ENCODE measurements around the gene PACS2.
A peak's percentile ranks its signal among the peaks of the same experiment; 100 is the strongest.
"Not testable (repeated sequence)": the region's sequence is repeated elsewhere in the genome, so short reads cannot be mapped to it uniquely, and the experiment has no call there.

Gene PACS2

DNA sequence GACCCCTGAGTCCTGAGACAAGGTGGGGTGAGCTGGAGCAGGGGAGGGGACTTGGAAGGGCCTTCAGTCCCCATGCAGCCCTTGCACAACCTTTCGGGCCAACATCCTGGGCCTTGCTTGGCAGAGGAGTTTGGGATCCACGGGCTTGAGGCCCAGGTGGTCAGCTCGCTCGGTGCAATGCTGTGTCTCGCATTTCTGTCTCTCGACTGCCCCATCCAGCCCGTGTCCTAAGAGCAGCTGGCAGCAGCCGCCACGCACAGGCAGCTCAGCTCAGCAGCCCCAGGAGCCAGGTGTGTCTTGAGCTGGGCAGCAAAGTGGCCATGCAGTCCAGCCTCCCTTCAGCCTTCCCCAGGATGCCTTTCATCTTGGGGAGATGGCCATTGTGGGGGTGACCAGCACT, 10.8 kb downstream of the PACS2 start:
- Histone ChIP-seq H3K36me3 (ENCODE audit: low read depth) (0 out of 2 replicates have a peak, but pooled peaks cover 4% of the 10 kb centered on the region), H3K27me3 (ENCODE audit: insufficient read depth, poor library complexity, severe bottlenecking) (no peaks in the 10 kb centered on the region), H3K9me3 (ENCODE audit: severe bottlenecking) (no peaks in the 10 kb centered on the region), H3K4me3 (ENCODE audit: severe bottlenecking) (no peak overlapping the region), H3K4me1 (ENCODE audit: insufficient read depth, poor library complexity, severe bottlenecking) (peaks cover under 1% of the 10 kb centered on the region), H3K27ac (ENCODE audit: poor library complexity, severe bottlenecking) (no peak overlapping the region)
- DNase-seq (ENCODE audit: low spot score) (no peak), ATAC-seq (ENCODE audit: low read depth) (no peak)
- TF ChIP-seq, protein P1, sequence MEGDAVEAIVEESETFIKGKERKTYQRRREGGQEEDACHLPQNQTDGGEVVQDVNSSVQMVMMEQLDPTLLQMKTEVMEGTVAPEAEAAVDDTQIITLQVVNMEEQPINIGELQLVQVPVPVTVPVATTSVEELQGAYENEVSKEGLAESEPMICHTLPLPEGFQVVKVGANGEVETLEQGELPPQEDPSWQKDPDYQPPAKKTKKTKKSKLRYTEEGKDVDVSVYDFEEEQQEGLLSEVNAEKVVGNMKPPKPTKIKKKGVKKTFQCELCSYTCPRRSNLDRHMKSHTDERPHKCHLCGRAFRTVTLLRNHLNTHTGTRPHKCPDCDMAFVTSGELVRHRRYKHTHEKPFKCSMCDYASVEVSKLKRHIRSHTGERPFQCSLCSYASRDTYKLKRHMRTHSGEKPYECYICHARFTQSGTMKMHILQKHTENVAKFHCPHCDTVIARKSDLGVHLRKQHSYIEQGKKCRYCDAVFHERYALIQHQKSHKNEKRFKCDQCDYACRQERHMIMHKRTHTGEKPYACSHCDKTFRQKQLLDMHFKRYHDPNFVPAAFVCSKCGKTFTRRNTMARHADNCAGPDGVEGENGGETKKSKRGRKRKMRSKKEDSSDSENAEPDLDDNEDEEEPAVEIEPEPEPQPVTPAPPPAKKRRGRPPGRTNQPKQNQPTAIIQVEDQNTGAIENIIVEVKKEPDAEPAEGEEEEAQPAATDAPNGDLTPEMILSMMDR (IDR thresholded peaks at IDR 0.05; ENCODE audit: poor library complexity, severe bottlenecking): no peak

DNA sequence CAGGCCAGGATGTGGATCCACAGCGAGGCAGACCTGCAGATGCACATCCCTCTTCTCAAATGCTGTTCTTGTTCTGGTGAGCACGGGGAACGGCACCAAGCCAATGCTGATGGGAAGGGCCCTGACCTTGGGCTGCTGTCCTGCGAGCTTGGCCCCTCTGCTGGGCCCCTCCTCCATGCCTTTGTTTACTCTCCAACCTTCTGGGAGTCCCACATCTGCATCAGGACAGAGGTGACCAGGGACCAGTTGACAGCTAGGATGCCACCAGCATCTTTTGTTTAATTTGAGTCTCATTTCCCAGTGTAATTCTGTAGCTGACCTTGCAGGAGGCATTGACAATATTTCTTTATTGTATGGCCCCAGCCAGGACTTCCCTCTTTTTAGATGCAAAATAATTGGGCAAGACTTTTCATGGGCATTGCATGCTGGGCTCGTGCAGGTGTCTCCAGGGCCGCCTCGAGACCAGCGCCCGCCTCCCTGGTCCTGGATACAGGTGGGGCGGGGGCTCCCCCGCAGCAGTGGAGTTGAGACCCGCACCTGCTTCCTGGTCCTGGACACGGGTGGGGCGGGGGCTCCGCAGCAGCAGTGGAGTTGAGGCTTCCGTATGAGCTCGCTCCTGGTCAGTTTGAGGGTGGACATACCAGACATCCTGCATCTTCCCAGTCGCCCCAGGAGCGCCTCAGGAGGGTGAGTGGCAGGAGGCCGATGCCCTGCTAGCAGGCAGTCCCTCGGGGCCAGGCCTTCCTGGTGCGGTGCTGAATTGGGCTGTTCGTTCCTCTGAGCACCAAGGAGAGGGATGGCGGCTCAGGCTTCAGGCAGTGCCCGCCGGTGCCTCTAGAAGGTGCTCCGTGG, 11.4 kb downstream of the PACS2 start:
- DNase-seq (ENCODE audit: low spot score): peak; percentile 73
- TF ChIP-seq, protein P1 (IDR thresholded peaks at IDR 0.05; ENCODE audit: poor library complexity, severe bottlenecking): no peak
- H3K4me1 ChIP-seq (ENCODE audit: insufficient read depth, poor library complexity, severe bottlenecking): peaks cover 6% of the 10 kb centered on the region

DNA sequence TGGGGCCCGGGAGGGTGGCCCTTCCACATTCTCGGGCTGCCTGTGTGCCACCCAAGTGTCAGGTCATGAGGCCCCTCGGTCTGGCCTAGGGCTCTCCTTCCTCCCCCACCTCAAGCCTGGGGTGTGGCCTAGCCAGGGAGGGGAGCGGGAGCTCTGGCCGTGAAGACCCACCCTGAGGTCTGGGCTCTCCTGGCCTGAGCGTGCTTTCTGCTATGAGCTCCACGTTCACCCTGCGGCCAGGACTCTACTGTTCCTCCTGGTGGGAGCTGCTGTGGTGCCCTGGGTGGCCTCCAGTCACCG, 12.0 kb downstream of the PACS2 start:
- H3K27me3 ChIP-seq (ENCODE audit: insufficient read depth, poor library complexity, severe bottlenecking): no peaks in the 10 kb centered on the region
- DNase-seq (ENCODE audit: low spot score) (no peak), ATAC-seq (ENCODE audit: low read depth) (no peak)
- no peaks in the 10 kb centered on the region for H3K9me3 ChIP-seq (ENCODE audit: severe bottlenecking)
- TF ChIP-seq, protein P1 (IDR thresholded peaks at IDR 0.05; ENCODE audit: poor library complexity, severe bottlenecking): no peak
- H3K4me3 ChIP-seq (ENCODE audit: severe bottlenecking): no peak overlapping the region
- 0 out of 2 replicates have a peak, but pooled peaks cover 3% of the 10 kb centered on the region for H3K36me3 ChIP-seq (ENCODE audit: low read depth)
- no peak overlapping the region for H3K27ac ChIP-seq (ENCODE audit: poor library complexity, severe bottlenecking)
- peaks cover 6% of the 10 kb centered on the region for H3K4me1 ChIP-seq (ENCODE audit: insufficient read depth, poor library complexity, severe bottlenecking)

More for the DNA sequence above, 11.4 kb downstream of the PACS2 start:
- no peak for ATAC-seq (ENCODE audit: low read depth)
- no peak overlapping the region for H3K27ac ChIP-seq (ENCODE audit: poor library complexity, severe bottlenecking)
- no peaks in the 10 kb centered on the region for H3K27me3 ChIP-seq (ENCODE audit: insufficient read depth, poor library complexity, severe bottlenecking)
- H3K4me3 ChIP-seq (ENCODE audit: severe bottlenecking): no peak overlapping the region
- no peaks in the 10 kb centered on the region for H3K9me3 ChIP-seq (ENCODE audit: severe bottlenecking)
- H3K36me3 ChIP-seq (ENCODE audit: low read depth): 0 out of 2 replicates have a peak, but pooled peaks cover 4% of the 10 kb centered on the region

DNA sequence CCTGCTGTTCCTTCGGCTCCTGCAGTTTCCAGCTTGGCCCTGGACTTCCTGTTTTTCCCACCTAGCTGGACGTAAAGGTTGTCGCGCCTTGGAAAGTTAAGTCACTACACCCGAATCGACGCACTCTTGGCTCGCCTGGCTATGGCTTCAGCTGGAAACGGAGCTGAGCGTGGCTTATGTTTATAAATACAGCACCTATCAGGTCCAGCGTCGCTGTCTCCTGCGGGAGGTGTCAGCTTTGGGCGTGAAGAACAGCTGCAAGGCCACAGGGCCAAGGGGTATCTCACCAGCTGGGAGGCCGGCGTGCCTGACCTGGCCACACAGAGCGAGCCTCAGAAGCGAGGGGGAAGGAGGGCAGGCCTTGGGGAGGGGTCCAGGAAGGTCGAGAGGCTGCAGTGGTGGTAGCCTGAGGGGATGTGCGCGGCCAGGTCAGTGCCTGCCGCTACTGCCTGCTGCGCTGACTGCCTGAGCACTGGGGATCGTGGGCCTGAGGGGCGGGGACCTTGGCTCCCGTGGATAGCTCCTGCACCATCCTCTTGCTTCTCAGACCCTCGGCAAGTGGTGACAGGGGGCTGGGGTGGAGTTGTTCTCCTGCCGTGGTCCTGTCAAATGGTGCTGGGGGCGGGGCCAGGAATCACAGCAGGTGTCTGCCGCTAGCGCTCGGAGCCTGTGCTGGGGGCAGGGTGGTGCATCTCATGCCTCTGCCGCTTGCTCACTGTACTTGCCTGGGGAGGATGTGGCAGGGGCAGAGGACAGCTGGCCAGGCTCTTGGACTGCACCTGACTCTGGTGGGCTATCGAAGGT, 12.5 kb downstream of the PACS2 start:
- TF ChIP-seq, protein P1 (IDR thresholded peaks at IDR 0.05; ENCODE audit: poor library complexity, severe bottlenecking): no peak
- DNase-seq (ENCODE audit: low spot score): peak; percentile 73
- H3K27me3 ChIP-seq (ENCODE audit: insufficient read depth, poor library complexity, severe bottlenecking): no peaks in the 10 kb centered on the region
- H3K4me1 ChIP-seq (ENCODE audit: insufficient read depth, poor library complexity, severe bottlenecking): peaks cover 6% of the 10 kb centered on the region
- no peaks in the 10 kb centered on the region for H3K9me3 ChIP-seq (ENCODE audit: severe bottlenecking)
- H3K27ac ChIP-seq (ENCODE audit: poor library complexity, severe bottlenecking): no peak overlapping the region
- ATAC-seq (ENCODE audit: low read depth): no peak
- H3K36me3 ChIP-seq (ENCODE audit: low read depth): no peaks in the 10 kb centered on the region
- no peak overlapping the region for H3K4me3 ChIP-seq (ENCODE audit: severe bottlenecking)

DNA sequence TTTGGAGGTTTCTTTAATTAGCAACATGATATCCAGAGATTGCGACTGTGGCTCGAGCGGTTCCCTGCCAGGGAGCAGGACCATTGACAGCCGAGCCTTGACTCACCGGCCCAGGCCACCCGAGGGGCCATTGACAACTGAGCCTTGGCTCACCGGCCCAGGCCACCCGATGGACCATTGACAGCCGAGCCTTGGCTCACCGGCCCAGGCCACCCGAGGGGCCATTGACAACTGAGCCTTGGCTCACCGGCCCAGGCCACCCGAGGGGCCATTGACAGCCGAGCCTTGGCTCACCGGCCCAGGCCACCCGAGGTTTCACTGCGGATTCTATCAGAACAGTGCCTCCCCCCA, 13.1 kb downstream of the PACS2 start:
- not testable (repeated sequence) for H3K27me3 ChIP-seq (ENCODE audit: insufficient read depth, poor library complexity, severe bottlenecking); H3K4me1 ChIP-seq (ENCODE audit: insufficient read depth, poor library complexity, severe bottlenecking); H3K4me3 ChIP-seq (ENCODE audit: severe bottlenecking); H3K27ac ChIP-seq (ENCODE audit: poor library complexity, severe bottlenecking); ATAC-seq (ENCODE audit: low read depth); H3K36me3 ChIP-seq (ENCODE audit: low read depth); DNase-seq (ENCODE audit: low spot score); H3K9me3 ChIP-seq (ENCODE audit: severe bottlenecking)

All from RWPE2 (cell line).